ENCODE results near the gene ANKIB1.

ANKIB1 gene

GRCh38 chr7:92275327-92275726 is 29.6 kb downstream of the ANKIB1 start:
- DNase-seq, result no peak

- no peak for DNase-seq
Measured at GRCh38 chr7:92276460-92276864, 30.7 kb downstream of the ANKIB1 start.

- DNase-seq, result no peak
Measured at GRCh38 chr7:92279396-92280031, 33.7 kb downstream of the ANKIB1 start.

- no peak for DNase-seq
Measured at GRCh38 chr7:92281031-92281430, 35.3 kb downstream of the ANKIB1 start.

GRCh38 chr7:92282221-92282814 is 36.5 kb downstream of the ANKIB1 start:
- no peak for DNase-seq

- no peak for DNase-seq
Measured at GRCh38 chr7:92282930-92283329, 37.2 kb downstream of the ANKIB1 start.

- DNase-seq, result no peak
Measured at GRCh38 chr7:92289321-92289720, 43.5 kb downstream of the ANKIB1 start.

- no peak for DNase-seq
Measured at GRCh38 chr7:92292981-92293380, 47.2 kb downstream of the ANKIB1 start.

- no peak for DNase-seq
Measured at GRCh38 chr7:92293896-92294590, 48.3 kb downstream of the ANKIB1 start.

- DNase-seq, result no peak
Measured at GRCh38 chr7:92295391-92295790, 49.6 kb downstream of the ANKIB1 start.

- DNase-seq, result no peak
Measured at GRCh38 chr7:92296235-92296634, 50.5 kb downstream of the ANKIB1 start.

GRCh38 chr7:92296880-92297445 is 51.2 kb downstream of the ANKIB1 start:
- DNase-seq, result no peak

- DNase-seq, result no peak
Measured at GRCh38 chr7:92297736-92298135, 52.0 kb downstream of the ANKIB1 start.

- DNase-seq, result no peak
Measured at GRCh38 chr7:92303761-92304160, 58.0 kb downstream of the ANKIB1 start.

- no peak for DNase-seq
Measured at GRCh38 chr7:92304406-92304893, 58.7 kb downstream of the ANKIB1 start.

GRCh38 chr7:92306153-92306552 is 60.4 kb downstream of the ANKIB1 start:
- no peak for DNase-seq

GRCh38 chr7:92313055-92313454 is 67.3 kb downstream of the ANKIB1 start:
- DNase-seq, result no peak

- DNase-seq, result no peak
Measured at GRCh38 chr7:92319243-92319642, 73.5 kb downstream of the ANKIB1 start.

GRCh38 chr7:92325173-92325572 is 79.4 kb downstream of the ANKIB1 start:
- no peak for DNase-seq

GRCh38 chr7:92325858-92326257 is 80.1 kb downstream of the ANKIB1 start:
- no peak for DNase-seq

- no peak for DNase-seq
Measured at GRCh38 chr7:92330835-92331438, 85.2 kb downstream of the ANKIB1 start.

GRCh38 chr7:92331508-92331907 is 85.7 kb downstream of the ANKIB1 start:
- no peak for DNase-seq

GRCh38 chr7:92332782-92333181 is 87.0 kb downstream of the ANKIB1 start:
- DNase-seq, result no peak
